Activated T-helper 2 cell treated with anti-CD3 and anti-CD28 coated beads, Interferon-gamma antibody, Interleukin-2, Interleukin-4, amounts not matched to agents 10 μg/mL and 5 μg/mL and 100 μg/mL, durations not matched to agents 14 hours and 24 hours and 36 hours (primary cell): ENCODE measurements around the gene RNMT. TPM values are rescaled to one million over a fixed set of nuclear protein-coding genes. Genes with fewer than 3 reads are reported as not detected.
A peak's percentile ranks its signal among the peaks of the same experiment; 100 is the strongest.
"Not testable (repeated sequence)": the region's sequence is repeated elsewhere in the genome, so short reads cannot be mapped to it uniquely, and the experiment has no call there.

ENCODE experiments used
- DNase-seq: peaks from one replicate; pipeline ENCODE4 v3.0.0; 2021; ENCODE audit warnings: low spot score
- H3K27ac Mint-ChIP-seq: one replicate; pipeline ENCODE4 v1.8.0; 2021; ENCODE audit warnings: mixed read lengths
- H3K27me3 Mint-ChIP-seq: one replicate; pipeline ENCODE4 v1.8.0; 2021; ENCODE audit warnings: low read depth, mixed read lengths
- H3K36me3 Mint-ChIP-seq: one replicate; pipeline ENCODE4 v1.8.0; 2021; ENCODE audit warnings: low read depth, mixed read lengths
- H3K4me1 Mint-ChIP-seq: one replicate; pipeline ENCODE4 v1.8.0; 2021; ENCODE audit warnings: low read depth, mixed read lengths
- H3K4me3 Mint-ChIP-seq: one replicate; pipeline ENCODE4 v1.8.0; 2021; ENCODE audit warnings: low read depth, mild to moderate bottlenecking, moderate library complexity, mixed read lengths
- H3K9me3 Mint-ChIP-seq: one replicate; pipeline ENCODE4 v1.8.0; 2021; ENCODE audit warnings: mixed read lengths
- intact Hi-C: fragments of 100-400 bp; cut with micrococcal nuclease; formaldehyde crosslinking; loops from one replicate; pipeline ENCODE4 v1.15.1; 2023
- total RNA-seq: library from RNA; stranded (reverse); gene quantifications from 2 replicates; pipeline ENCODE4 v1.2.3, GENCODE V29; 2022

Gene RNMT
- 54.0 and 54.3 TPM in 2 replicates for total RNA-seq

- peak within 1 kb of the TSS; percentile 88 for H3K4me3 Mint-ChIP-seq
- H3K27me3 Mint-ChIP-seq: no peaks in the 10 kb centered on the region
- H3K36me3 Mint-ChIP-seq: peaks cover 47% of the 10 kb centered on the region
- peaks cover 5% of the 10 kb centered on the region for H3K9me3 Mint-ChIP-seq
- peak within 1 kb of the TSS; percentile 79 for H3K27ac Mint-ChIP-seq
- intact Hi-C loops: loop anchor here (2.0 to 10.0 kb wide), 6 partner anchors 59 to 844 kb away; partner anchors contain the start of genes LDLRAD4, PTPN2 and SEH1L
- peaks cover 49% of the 10 kb centered on the region for H3K4me1 Mint-ChIP-seq
- peak; percentile 91 for DNase-seq
Measured at GRCh38 chr18:13726232-13726971, at the start of gene RNMT, which contains the start of gene FAM210A. RNMT (plus strand) TSS chr18:13726673; CDS start chr18:13731518, 4,845 bp downstream. FAM210A (minus strand) TSS chr18:13726558; CDS start chr18:13682077, 44,481 bp downstream.

DNA sequence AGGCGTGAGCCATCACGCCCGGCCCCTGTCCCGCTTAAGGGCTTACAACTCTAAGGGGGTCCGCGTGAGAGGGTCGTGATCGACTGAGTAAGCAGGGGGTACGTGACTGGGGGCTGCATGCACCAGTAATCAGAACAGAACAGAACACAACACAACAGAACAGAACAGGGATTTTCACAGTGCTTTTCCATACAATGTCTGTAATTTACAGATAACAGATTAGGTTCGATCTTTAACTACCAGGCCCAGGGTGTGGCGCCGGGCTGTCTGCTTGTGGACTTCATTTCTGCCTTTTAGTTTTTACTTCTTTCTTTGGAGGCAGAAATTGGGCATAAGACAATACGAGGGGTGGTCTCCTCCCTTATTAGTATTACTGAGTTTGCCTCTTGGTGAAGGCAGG, 49.1 kb upstream of the RNMT start:
- peaks cover 14% of the 10 kb centered on the region for H3K4me1 Mint-ChIP-seq
- intact Hi-C loops, H3K27ac Mint-ChIP-seq, DNase-seq, H3K9me3 Mint-ChIP-seq, H3K4me3 Mint-ChIP-seq, H3K27me3 Mint-ChIP-seq: not testable (repeated sequence)
- H3K36me3 Mint-ChIP-seq: peaks cover 11% of the 10 kb centered on the region

DNA sequence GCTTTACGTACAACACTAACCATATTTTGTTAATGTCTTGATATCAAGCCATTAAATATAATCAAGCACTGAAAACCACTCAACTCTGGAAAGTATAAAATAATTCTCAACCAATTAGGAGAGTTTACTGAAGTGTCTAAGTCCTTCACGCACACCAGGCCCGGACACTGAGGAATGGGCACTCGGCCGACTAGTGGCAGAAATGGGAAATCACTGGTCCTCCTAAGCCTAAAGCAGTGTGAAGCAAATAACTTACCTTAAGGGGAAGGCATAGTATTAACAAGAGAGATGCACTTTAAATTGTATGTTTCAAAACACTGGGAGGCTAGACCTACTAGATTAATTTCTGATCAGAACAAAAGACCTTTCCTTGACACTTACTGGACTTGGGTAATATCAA, 45.9 kb upstream of the RNMT start:
- no peak overlapping the region for H3K27ac Mint-ChIP-seq
- peaks cover 9% of the 10 kb centered on the region for H3K36me3 Mint-ChIP-seq
- intact Hi-C loops: no loop called here
- H3K27me3 Mint-ChIP-seq: no peaks in the 10 kb centered on the region
- H3K4me3 Mint-ChIP-seq: no peak overlapping the region
- H3K4me1 Mint-ChIP-seq: peaks cover 16% of the 10 kb centered on the region
- DNase-seq: no peak
- no peaks in the 10 kb centered on the region for H3K9me3 Mint-ChIP-seq

DNA sequence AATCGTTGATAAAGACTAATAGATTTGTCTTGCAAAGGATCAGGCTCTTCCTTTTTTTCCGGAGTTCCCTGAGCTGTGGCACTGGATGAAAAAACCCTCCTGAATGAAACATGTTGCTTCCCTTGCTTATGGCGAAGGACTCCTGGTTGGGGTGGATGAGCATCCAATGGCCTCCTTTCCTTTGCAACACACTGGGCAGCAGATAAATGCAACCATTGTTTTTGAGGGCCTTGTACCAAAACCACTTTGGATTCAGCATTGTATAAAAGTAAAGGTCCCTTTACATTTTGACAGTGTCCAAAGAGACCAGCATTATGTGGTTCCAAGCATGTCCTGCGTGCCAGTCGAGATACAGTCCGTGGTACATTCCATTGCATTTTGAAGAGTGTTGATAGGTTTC, 44.8 kb upstream of the RNMT start:
- intact Hi-C loops: no loop called here

DNA sequence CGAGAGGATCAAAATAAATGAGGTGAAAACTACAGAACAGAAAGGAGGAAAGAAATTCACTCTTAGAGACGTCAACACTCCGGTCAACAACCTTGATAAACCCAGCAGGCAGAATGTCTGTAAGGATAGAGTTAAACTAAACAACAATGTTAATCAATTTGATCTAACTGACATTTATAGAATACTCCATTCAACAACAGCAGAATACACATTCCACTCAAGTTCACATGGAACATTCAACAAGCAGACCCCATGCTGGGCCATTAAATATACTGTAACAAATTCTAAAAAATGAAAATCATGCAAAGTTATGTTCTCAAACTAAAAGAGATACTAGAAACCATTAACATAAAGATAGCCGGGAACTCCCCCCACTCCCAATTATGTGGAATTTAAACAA, 41.9 kb upstream of the RNMT start:
- Mint-ChIP-seq H3K27ac (no peak overlapping the region), H3K4me3 (no peak overlapping the region), H3K36me3 (peaks cover 12% of the 10 kb centered on the region), H3K4me1 (peaks cover 5% of the 10 kb centered on the region), H3K9me3 (no peaks in the 10 kb centered on the region), H3K27me3 (no peaks in the 10 kb centered on the region)
- no peak for DNase-seq
- intact Hi-C loops: no loop called here

More for the DNA sequence above, 44.8 kb upstream of the RNMT start:
- Mint-ChIP-seq H3K4me3 (no peak overlapping the region), H3K4me1 (peaks cover 19% of the 10 kb centered on the region), H3K27ac (no peak overlapping the region), H3K27me3 (no peaks in the 10 kb centered on the region), H3K36me3 (peaks cover 9% of the 10 kb centered on the region), H3K9me3 (no peaks in the 10 kb centered on the region)
- no peak for DNase-seq

GRCh38 chr18:13688191-13689136, 38.0 kb upstream of the RNMT start:
- Mint-ChIP-seq H3K27me3 (no peaks in the 10 kb centered on the region), H3K27ac (no peak overlapping the region), H3K4me1 (peaks cover 5% of the 10 kb centered on the region), H3K9me3 (peaks cover 24% of the 10 kb centered on the region), H3K36me3 (peaks cover 23% of the 10 kb centered on the region), H3K4me3 (no peak overlapping the region)
- intact Hi-C loops: no loop called here
- DNase-seq: no peak

DNA sequence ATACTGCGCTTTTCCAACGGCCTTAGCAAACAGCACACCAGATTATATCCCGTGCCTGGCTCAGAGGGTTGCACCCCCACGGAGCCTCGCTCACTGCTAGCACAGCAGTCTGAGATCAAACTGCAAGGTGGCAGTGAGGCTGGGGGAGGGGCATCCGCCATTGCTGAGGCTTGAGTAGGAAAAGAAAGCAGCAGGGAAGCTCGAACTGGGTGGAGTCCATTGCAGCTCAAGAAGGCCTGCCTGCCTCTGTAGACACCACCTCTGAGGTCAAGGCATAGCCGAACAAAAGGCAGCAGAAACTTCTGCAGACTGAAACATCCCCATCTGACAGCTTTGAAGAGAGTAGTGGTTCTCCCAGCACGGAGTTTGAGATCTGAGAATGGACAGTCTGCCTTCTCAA, 36.4 kb upstream of the RNMT start:
- DNase-seq, H3K27me3 Mint-ChIP-seq, H3K4me1 Mint-ChIP-seq, H3K4me3 Mint-ChIP-seq, H3K27ac Mint-ChIP-seq, intact Hi-C loops: not testable (repeated sequence)
- Mint-ChIP-seq H3K9me3 (peaks cover 36% of the 10 kb centered on the region), H3K36me3 (peaks cover 25% of the 10 kb centered on the region)

GRCh38 chr18:13695337-13695736, 31.1 kb upstream of the RNMT start:
- H3K36me3 Mint-ChIP-seq: peaks cover 56% of the 10 kb centered on the region
- H3K4me3 Mint-ChIP-seq, H3K27ac Mint-ChIP-seq, H3K4me1 Mint-ChIP-seq, H3K27me3 Mint-ChIP-seq, intact Hi-C loops, DNase-seq: not testable (repeated sequence)
- peaks cover 69% of the 10 kb centered on the region for H3K9me3 Mint-ChIP-seq

DNA sequence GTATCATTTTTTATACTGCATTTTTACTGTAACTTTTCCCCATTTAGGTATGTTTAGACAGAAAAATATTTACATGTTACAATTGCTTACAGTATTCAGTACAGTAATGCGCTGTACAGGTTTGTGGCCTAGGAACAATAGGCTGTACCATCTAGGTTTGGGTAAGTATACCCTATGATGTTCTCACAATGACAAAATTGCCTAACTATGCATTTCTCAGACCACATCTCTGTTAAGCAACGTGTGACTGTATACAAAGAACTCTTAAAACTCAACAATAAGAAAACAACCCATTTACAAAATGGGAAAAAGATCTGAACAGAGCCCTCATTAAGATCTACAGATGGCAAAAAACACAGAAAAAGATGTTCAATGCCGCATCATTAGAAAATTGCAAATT, 29.5 kb upstream of the RNMT start:
- H3K36me3 Mint-ChIP-seq: peaks cover 62% of the 10 kb centered on the region
- H3K9me3 Mint-ChIP-seq: peaks cover 70% of the 10 kb centered on the region
- intact Hi-C loops: no loop called here
- H3K27ac Mint-ChIP-seq: no peak overlapping the region
- H3K4me3 Mint-ChIP-seq: no peak overlapping the region
- peaks cover 1% of the 10 kb centered on the region for H3K4me1 Mint-ChIP-seq
- H3K27me3 Mint-ChIP-seq: no peaks in the 10 kb centered on the region
- DNase-seq: no peak

GRCh38 chr18:13700153-13700552, 26.3 kb upstream of the RNMT start:
- intact Hi-C loops: no loop called here
- Mint-ChIP-seq H3K27me3 (no peaks in the 10 kb centered on the region), H3K4me1 (peaks cover 1% of the 10 kb centered on the region), H3K27ac (no peak overlapping the region), H3K36me3 (peaks cover 73% of the 10 kb centered on the region), H3K9me3 (peaks cover 59% of the 10 kb centered on the region), H3K4me3 (no peak overlapping the region)
- DNase-seq: no peak

DNA sequence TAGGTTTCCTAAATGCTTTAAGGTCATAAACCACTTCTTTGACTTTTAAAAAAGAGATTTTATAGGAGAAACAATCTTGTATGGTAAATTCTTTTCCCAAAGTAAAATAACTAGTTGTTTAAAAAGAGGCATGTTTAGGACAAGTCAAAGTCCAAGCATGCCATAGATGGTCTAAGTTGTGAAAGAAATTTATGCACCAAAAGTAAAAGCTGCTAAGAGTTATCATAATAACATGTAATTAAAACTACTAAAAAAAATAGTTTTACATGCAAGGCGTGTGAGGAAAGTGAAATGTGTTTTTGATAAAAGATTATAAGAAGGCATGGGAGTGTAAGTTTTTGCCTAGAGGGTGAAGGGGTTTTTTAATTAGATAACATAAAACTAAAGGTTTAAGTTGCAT, 22.6 kb upstream of the RNMT start:
- H3K9me3 Mint-ChIP-seq: peaks cover 69% of the 10 kb centered on the region
- intact Hi-C loops: no loop called here
- no peak overlapping the region for H3K27ac Mint-ChIP-seq
- no peaks in the 10 kb centered on the region for H3K27me3 Mint-ChIP-seq
- H3K36me3 Mint-ChIP-seq: peaks cover 73% of the 10 kb centered on the region
- H3K4me3 Mint-ChIP-seq: no peak overlapping the region
- DNase-seq: no peak
- H3K4me1 Mint-ChIP-seq: no peaks in the 10 kb centered on the region

DNA sequence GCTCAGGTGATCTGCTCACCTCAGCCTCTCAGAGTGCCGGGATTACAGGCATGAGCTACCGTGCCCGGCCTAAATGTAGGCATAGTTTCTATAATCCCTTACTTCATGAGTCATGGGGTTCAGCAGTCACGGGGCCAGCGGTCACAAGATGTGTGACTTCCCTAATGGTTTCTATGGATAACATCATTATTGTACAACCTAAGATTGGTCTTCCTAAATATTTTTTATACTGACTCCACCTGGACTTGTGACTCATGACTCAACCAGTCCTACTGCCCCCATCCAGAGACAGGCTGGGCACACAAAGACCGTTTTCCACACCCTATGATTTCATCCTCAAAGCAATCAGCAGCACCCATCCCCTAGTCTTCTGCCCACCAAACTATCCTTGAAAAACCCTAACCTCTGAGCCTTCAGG, 16.1 kb upstream of the RNMT start:
- no peak for DNase-seq
- no peaks in the 10 kb centered on the region for H3K27me3 Mint-ChIP-seq
- no peak overlapping the region for H3K27ac Mint-ChIP-seq
- no peak overlapping the region for H3K4me3 Mint-ChIP-seq
- intact Hi-C loops: no loop called here
- H3K4me1 Mint-ChIP-seq: peaks cover 2% of the 10 kb centered on the region
- H3K9me3 Mint-ChIP-seq: peaks cover 44% of the 10 kb centered on the region
- peaks cover 54% of the 10 kb centered on the region for H3K36me3 Mint-ChIP-seq
